Measurements from ENCODE around the gene WDR33. TPM values are rescaled to one million over a fixed set of nuclear protein-coding genes. Genes with fewer than 3 reads are reported as not detected.

Gene WDR33
- total and polyA plus RNA-seq, 2 of the 13 experiments (the other 11 are each of a cell fraction or from before 2014, with no cell fraction given) = 54.9 to 78.2 TPM

DNA sequence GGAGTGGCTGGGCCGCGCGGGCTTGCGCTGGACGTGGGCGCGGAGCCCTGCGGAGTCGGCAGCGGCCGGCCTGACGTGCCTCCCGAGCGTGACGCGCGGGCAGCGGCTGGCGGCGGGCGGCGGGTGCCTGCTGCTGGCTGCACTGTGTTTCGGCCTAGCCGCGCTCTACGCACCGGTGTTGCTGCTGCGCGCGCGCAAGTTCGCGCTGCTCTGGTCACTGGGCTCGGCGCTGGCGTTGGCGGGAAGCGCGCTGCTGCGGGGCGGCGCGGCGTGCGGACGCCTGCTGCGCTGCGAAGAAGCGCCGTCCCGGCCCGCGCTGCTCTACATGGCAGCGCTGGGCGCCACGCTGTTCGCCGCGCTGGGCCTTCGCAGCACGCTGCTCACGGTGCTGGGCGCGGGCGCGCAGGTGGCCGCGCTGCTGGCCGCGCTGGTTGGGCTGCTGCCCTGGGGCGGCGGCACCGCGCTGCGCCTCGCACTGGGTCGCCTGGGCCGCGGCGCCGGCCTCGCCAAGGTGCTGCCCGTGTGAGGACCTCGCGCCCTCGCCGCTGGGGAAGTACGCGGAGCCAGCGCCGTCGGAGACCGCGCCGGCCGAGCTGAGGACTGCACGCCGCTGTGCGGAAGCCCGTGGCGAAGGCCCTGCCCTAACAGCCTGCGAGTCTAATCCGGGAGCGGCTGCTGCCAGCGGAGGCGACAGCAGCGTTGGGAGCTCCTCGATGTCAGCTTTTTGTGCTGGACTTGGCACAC lies 109.1 kb downstream of the WDR33 start (continued):
- TF ChIP-seq RAD51 (IDR thresholded peaks at IDR 0.05; ENCODE audit: borderline replicate concordance) = no peak
- peak; percentile 99 for TF ChIP-seq RNF2 (conservative IDR thresholded peaks at IDR 0.05; ENCODE audit: low read depth)
- TF ChIP-seq TEAD2 (CRISPR knock-in tag; IDR thresholded peaks at IDR 0.05) = peak; percentile 78; the same call in 1 of the 2 replicates
- peak; percentile 71; the same call in 1 of the 2 replicates for TF ChIP-seq ZBTB1 (CRISPR knock-in tag; IDR thresholded peaks at IDR 0.05; ENCODE audit: borderline replicate concordance)
- no peak for TF ChIP-seq ZNF615 (CRISPR knock-in tag; IDR thresholded peaks at IDR 0.05; ENCODE audit: borderline replicate concordance)
- TF ChIP-seq CREB3 (CRISPR knock-in tag; IDR thresholded peaks at IDR 0.05) = peak; percentile 96
- TF ChIP-seq CENPX (CRISPR knock-in tag; IDR thresholded peaks at IDR 0.05) = no peak
- no peak; the same call in 1 of the 2 replicates for TF ChIP-seq ZNF816 (CRISPR knock-in tag; IDR thresholded peaks at IDR 0.05; ENCODE audit: borderline replicate concordance)
- TF ChIP-seq MXD4 (CRISPR knock-in tag; IDR thresholded peaks at IDR 0.05) = peak; percentile 75
- TF ChIP-seq ZNF468 (CRISPR knock-in tag; IDR thresholded peaks at IDR 0.05) = peak; percentile 35; the same call in 1 of the 2 replicates
- no peak for TF ChIP-seq RFX1 (IDR thresholded peaks at IDR 0.05)
- peak; percentile 56; the same call in 1 of the 2 replicates for TF ChIP-seq GATAD1 (CRISPR knock-in tag; IDR thresholded peaks at IDR 0.05)
- TF ChIP-seq ZNF790 (CRISPR knock-in tag; IDR thresholded peaks at IDR 0.05; ENCODE audit: borderline replicate concordance) = no peak; the same call in 1 of the 2 replicates
- no peak for TF ChIP-seq MTERF4 (CRISPR knock-in tag; IDR thresholded peaks at IDR 0.05)
- 0 out of 2 replicates have a peak, but pooled peaks have one; percentile 48 for TF ChIP-seq JUN (CRISPR knock-in tag; IDR thresholded peaks at IDR 0.05)
- 0 out of 2 replicates have a peak, but pooled peaks have one; percentile 53 for TF ChIP-seq HNRNPL (IDR thresholded peaks at IDR 0.05; ENCODE audit: low read depth, low read length)
- no peak for TF ChIP-seq TCF7L2 (IDR thresholded peaks at IDR 0.05; ENCODE audit: low read depth, low read length)
- TF ChIP-seq, protein P1, sequence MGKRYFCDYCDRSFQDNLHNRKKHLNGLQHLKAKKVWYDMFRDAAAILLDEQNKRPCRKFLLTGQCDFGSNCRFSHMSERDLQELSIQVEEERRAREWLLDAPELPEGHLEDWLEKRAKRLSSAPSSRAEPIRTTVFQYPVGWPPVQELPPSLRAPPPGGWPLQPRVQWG (CRISPR knock-in tag; IDR thresholded peaks at IDR 0.05; ENCODE audit: borderline replicate concordance, low read depth) = no peak
- TF ChIP-seq MATR3 (CRISPR knock-in tag; IDR thresholded peaks at IDR 0.05) = no peak
- no peak for TF ChIP-seq TARDBP (CRISPR knock-in tag; IDR thresholded peaks at IDR 0.05)
- peak; percentile 37; the same call in 1 of the 2 replicates for TF ChIP-seq ETV5 (CRISPR knock-in tag; IDR thresholded peaks at IDR 0.05; ENCODE audit: borderline replicate concordance)
- no peak for TF ChIP-seq GTF2F1 (IDR thresholded peaks at IDR 0.05; ENCODE audit: low read length)
- TF ChIP-seq, protein P2, sequence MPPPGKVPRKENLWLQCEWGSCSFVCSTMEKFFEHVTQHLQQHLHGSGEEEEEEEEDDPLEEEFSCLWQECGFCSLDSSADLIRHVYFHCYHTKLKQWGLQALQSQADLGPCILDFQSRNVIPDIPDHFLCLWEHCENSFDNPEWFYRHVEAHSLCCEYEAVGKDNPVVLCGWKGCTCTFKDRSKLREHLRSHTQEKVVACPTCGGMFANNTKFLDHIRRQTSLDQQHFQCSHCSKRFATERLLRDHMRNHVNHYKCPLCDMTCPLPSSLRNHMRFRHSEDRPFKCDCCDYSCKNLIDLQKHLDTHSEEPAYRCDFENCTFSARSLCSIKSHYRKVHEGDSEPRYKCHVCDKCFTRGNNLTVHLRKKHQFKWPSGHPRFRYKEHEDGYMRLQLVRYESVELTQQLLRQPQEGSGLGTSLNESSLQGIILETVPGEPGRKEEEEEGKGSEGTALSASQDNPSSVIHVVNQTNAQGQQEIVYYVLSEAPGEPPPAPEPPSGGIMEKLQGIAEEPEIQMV (CRISPR knock-in tag; IDR thresholded peaks at IDR 0.05; ENCODE audit: low read depth) = no peak; the same call in 1 of the 2 replicates
- TF ChIP-seq KLF9 (CRISPR knock-in tag; IDR thresholded peaks at IDR 0.05; ENCODE audit: low read depth) = peak; percentile 56; the same call in 1 of the 2 replicates
- peak; percentile 41 for TF ChIP-seq NR2C2 (CRISPR knock-in tag; IDR thresholded peaks at IDR 0.05; ENCODE audit: borderline replicate concordance)
- TF ChIP-seq KDM5A (IDR thresholded peaks at IDR 0.05; ENCODE audit: borderline replicate concordance, low read length) = no peak
- TF ChIP-seq CCDC6 (CRISPR knock-in tag; IDR thresholded peaks at IDR 0.05) = peak; percentile 97
- no peak for TF ChIP-seq ZNF891 (CRISPR knock-in tag; IDR thresholded peaks at IDR 0.05)
- TF ChIP-seq ZNF782 (CRISPR knock-in tag; IDR thresholded peaks at IDR 0.05; ENCODE audit: borderline replicate concordance) = peak; percentile 97
